Body of pancreas (tissue), 4 donors: Measurements from ENCODE around the gene ANO10. TPM values are rescaled to one million over a fixed set of nuclear protein-coding genes. Genes with fewer than 3 reads are reported as not detected.

Experiments used
- ATAC-seq: fragments of 150-250 bp; one replicate; pipeline ENCODE4 v1.9.1; 2016
- DNase-seq, 4 donors: peaks; one replicate each; pipeline ENCODE4 v3.0.0-alpha.2; 2019
- H3K27ac ChIP-seq, 4 donors: fragments of 200-600 bp; sonication (generic); 1 replicate in 3 of 4; 2 replicates in 1 of 4; pipeline versions ENCODE4 v1.5.1 to v1.6.1; 2016 to 2019; ENCODE audit warnings: mild to moderate bottlenecking in 1 of 4, mixed read lengths in 1 of 4, moderate library complexity in 1 of 4
- H3K27me3 ChIP-seq, 2 donors: fragments of 200-600 bp; sonication (generic); one replicate each; pipeline ENCODE4 v1.6.0; 2016; ENCODE audit warnings: mild to moderate bottlenecking in 1 of 2
- H3K36me3 ChIP-seq, 2 donors: fragments of 200-600 bp; sonication (generic); replicated peaks in 1 of 2; 2 replicates each; pipeline ENCODE4 v1.5.1; 2016; ENCODE audit warnings: low read depth in 2 of 2; ENCODE audit not compliant: insufficient read depth in 1 of 2
- H3K4me1 ChIP-seq: fragments of 200-600 bp; sonication (generic); one replicate; pipeline ENCODE4 v1.6.0; 2016
- H3K4me3 ChIP-seq, 2 donors: fragments of 200-600 bp; sonication (generic); 1 replicate in 1 of 2; 2 replicates in 1 of 2; pipeline ENCODE4 v1.5.1; 2016 to 2019
- H3K9me3 ChIP-seq, 3 donors: fragments of 200-600 bp; sonication (generic); 1 replicate in 2 of 3; 2 replicates in 1 of 3; pipeline ENCODE4 v1.5.1; 2016
- CTCF ChIP-seq, 7 experiments: fragments of 450-650 bp in 4 of 7; fragments of 200-600 bp in 3 of 7; sonication (generic) in 3 of 7; IDR thresholded peaks; one replicate each; pipeline ENCODE4 v1.5.1; 2016 to 2019; ENCODE audit warnings: antibody characterized with exemption in 7 of 7
- POLR2A ChIP-seq, 3 donors: fragments of 450-650 bp; IDR thresholded peaks; one replicate each; pipeline ENCODE4 v1.6.1; 2016; ENCODE audit warnings: antibody characterized with exemption in 3 of 3, mild to moderate bottlenecking in 2 of 3
- WGBS, 2 donors: methylation state at CpG; one replicate each; pipeline ENCODE4 v1.1.5; 2017; 5-methylcytosine and 5-hydroxymethylcytosine counted together
- intact Hi-C: fragments of 100-400 bp; cut with DNase I; formaldehyde crosslinking; loops from one replicate; pipeline ENCODE4 v1.15.1; 2023
- total RNA-seq, 2 donors: library from RNA; depleted of rRNA; stranded (reverse); fragments of >200 nt; gene quantifications; one replicate each; pipeline ENCODE4 v1.1.0, GENCODE V29; 2016

ANO10 gene
- total RNA-seq, 2 donors from 2014 or later: 14.3 to 16.2 TPM

GRCh38 chr3:43413676-43414368 is 208.0 kb downstream of the ANO10 start:
- ATAC-seq (no peak), DNase-seq (no peak)
- TF ChIP-seq POLR2A (IDR thresholded peaks at IDR 0.05) (no peak), CTCF (IDR thresholded peaks at IDR 0.05) (no peak)
- WGBS, 2 donors: 80% methylated on average over 7 of the region's 7 CpGs
- H3K4me1 ChIP-seq: peaks cover 12% of the 10 kb centered on the region
- no peaks in the 10 kb centered on the region for H3K9me3 ChIP-seq
- intact Hi-C loops: no loop called here
- H3K27me3 ChIP-seq: no peaks in the 10 kb centered on the region
- no peak overlapping the region for H3K4me3 ChIP-seq
- H3K27ac ChIP-seq: no peak overlapping the region
- no peaks in the 10 kb centered on the region for H3K36me3 ChIP-seq

DNA sequence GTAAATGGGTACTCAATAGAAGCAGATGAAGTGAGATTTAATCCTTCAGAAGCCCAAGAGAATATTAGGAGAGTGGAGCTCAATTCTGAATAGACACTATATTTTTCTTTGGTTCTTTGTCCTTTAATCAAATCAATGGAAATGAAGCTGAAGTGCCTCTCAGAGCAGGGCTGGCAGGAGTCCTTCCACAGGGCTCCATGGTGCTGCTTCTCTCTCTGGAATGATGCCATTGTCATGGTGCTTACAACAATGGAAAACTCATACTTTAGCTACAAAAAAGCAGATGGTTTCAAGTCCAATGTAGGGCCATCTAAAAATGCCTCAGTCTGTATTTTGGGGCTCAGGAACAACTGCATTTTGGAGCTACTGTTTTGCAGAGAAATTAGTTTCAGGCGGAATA is 210.4 kb downstream of the ANO10 start:
- 100% methylated on average over 1 of the region's 1 CpG for WGBS, 2 donors
- Histone ChIP-seq H3K36me3 (no peaks in the 10 kb centered on the region), H3K27ac (no peak overlapping the region), H3K9me3 (no peaks in the 10 kb centered on the region), H3K27me3 (no peaks in the 10 kb centered on the region), H3K4me3 (no peak overlapping the region), H3K4me1 (no peaks in the 10 kb centered on the region)
- intact Hi-C loops: no loop called here
- ATAC-seq: no peak
- DNase-seq: no peak
- TF ChIP-seq POLR2A (IDR thresholded peaks at IDR 0.05) (no peak), CTCF (IDR thresholded peaks at IDR 0.05) (no peak)

GRCh38 chr3:43410592-43410991 is 211.2 kb downstream of the ANO10 start:
- TF ChIP-seq POLR2A (IDR thresholded peaks at IDR 0.05): no peak
- no peak for TF ChIP-seq CTCF (IDR thresholded peaks at IDR 0.05)
- no peak for DNase-seq
- no peaks in the 10 kb centered on the region for H3K36me3 ChIP-seq
- no peaks in the 10 kb centered on the region for H3K27me3 ChIP-seq
- ATAC-seq: no peak
- H3K27ac ChIP-seq: no peak overlapping the region
- no peaks in the 10 kb centered on the region for H3K9me3 ChIP-seq
- H3K4me3 ChIP-seq: no peak overlapping the region
- intact Hi-C loops: no loop called here
- H3K4me1 ChIP-seq: no peaks in the 10 kb centered on the region
- 80% methylated on average over 3 of the region's 3 CpGs for WGBS, 2 donors

GRCh38 chr3:43409506-43409905 is 212.3 kb downstream of the ANO10 start:
- Histone ChIP-seq H3K4me3 (no peak overlapping the region), H3K4me1 (no peaks in the 10 kb centered on the region), H3K27ac (no peak overlapping the region), H3K27me3 (no peaks in the 10 kb centered on the region), H3K9me3 (no peaks in the 10 kb centered on the region), H3K36me3 (no peaks in the 10 kb centered on the region)
- ATAC-seq: no peak
- intact Hi-C loops: no loop called here
- DNase-seq: no peak
- 87 to 89% methylated on average over 4 of the region's 4 CpGs for WGBS, 2 donors
- TF ChIP-seq POLR2A (IDR thresholded peaks at IDR 0.05) (no peak), CTCF (IDR thresholded peaks at IDR 0.05) (no peak)

- Histone ChIP-seq H3K4me3 (no peak overlapping the region), H3K9me3 (no peaks in the 10 kb centered on the region), H3K4me1 (no peaks in the 10 kb centered on the region), H3K36me3 (no peaks in the 10 kb centered on the region), H3K27ac (no peak overlapping the region), H3K27me3 (no peaks in the 10 kb centered on the region)
- intact Hi-C loops: no loop called here
- no peak for ATAC-seq
- 54 to 75% methylated on average over 4 of the region's 4 CpGs for WGBS, 2 donors
- DNase-seq: no peak
- no peak for TF ChIP-seq POLR2A (IDR thresholded peaks at IDR 0.05)
- no peak for TF ChIP-seq CTCF (IDR thresholded peaks at IDR 0.05)
Observed at GRCh38 chr3:43406643-43407023, 215.2 kb downstream of the ANO10 start.
